Effector memory CD4-positive, alpha-beta T cell (primary cell): ENCODE results near the gene C18orf63.

ENCODE experiments used
- DNase-seq, 3 donors: peaks; one replicate each; pipeline ENCODE4 v3.0.0-alpha.2; 2020
- H3K27ac ChIP-seq: 2 replicates; pipeline ENCODE4 v1.7.0; 2013; ENCODE audit warnings: mild to moderate bottlenecking, low read length, moderate library complexity; ENCODE audit not compliant: insufficient read depth, poor library complexity, severe bottlenecking
- H3K27me3 ChIP-seq: replicated peaks from 2 replicates; pipeline ENCODE4 v1.7.0; 2013; ENCODE audit warnings: mild to moderate bottlenecking, low read length; ENCODE audit not compliant: insufficient read depth, control insufficient read depth, poor library complexity, severe bottlenecking
- H3K36me3 ChIP-seq: 2 replicates; pipeline ENCODE4 v1.7.0; 2013; ENCODE audit warnings: mild to moderate bottlenecking, low read length, moderate library complexity; ENCODE audit not compliant: control insufficient read depth, insufficient read depth
- H3K4me1 ChIP-seq: 2 replicates; pipeline ENCODE4 v1.7.0; 2013; ENCODE audit warnings: low read length, mild to moderate bottlenecking; ENCODE audit not compliant: control insufficient read depth, insufficient read depth, poor library complexity, severe bottlenecking
- H3K4me3 ChIP-seq: 2 replicates; pipeline ENCODE4 v1.7.0; 2013; ENCODE audit warnings: low read length, low read depth, mild to moderate bottlenecking; ENCODE audit not compliant: insufficient read depth, poor library complexity, severe bottlenecking
- H3K9me3 ChIP-seq: 2 replicates; pipeline ENCODE4 v1.7.0; 2013; ENCODE audit warnings: mild to moderate bottlenecking, low read length, moderate library complexity; ENCODE audit not compliant: control insufficient read depth

C18orf63 gene

GRCh38 chr18:74342416-74343043, 26.9 kb downstream of the C18orf63 start:
- H3K4me1 ChIP-seq = no peaks in the 10 kb centered on the region
- H3K4me3 ChIP-seq = no peak overlapping the region
- no peak overlapping the region for H3K27ac ChIP-seq
- H3K36me3 ChIP-seq = no peaks in the 10 kb centered on the region
- DNase-seq = peak in 1 of 3 donors; percentile 15
- no peaks in the 10 kb centered on the region for H3K27me3 ChIP-seq
- no peaks in the 10 kb centered on the region for H3K9me3 ChIP-seq

DNA sequence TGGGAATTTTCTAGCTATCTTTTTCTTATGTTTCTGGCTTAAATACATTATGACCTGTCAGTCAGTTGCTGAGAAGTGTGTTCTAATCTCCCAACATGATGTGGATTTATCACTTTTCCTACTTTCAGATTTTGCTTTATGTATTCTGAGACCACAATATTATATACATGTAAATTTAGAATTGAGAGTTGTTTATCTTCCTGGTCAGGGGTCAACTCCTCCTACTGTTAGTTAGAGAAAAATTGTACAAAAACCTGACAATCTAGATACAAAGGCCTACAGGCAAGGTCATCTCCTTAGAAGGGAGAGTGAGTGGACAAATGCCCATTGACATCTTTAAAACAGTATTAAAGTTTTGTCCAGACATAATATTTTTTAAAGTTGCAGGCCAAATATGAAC, 30.6 kb downstream of the C18orf63 start:
- Histone ChIP-seq H3K9me3 (no peaks in the 10 kb centered on the region), H3K27me3 (no peaks in the 10 kb centered on the region), H3K4me1 (no peaks in the 10 kb centered on the region), H3K36me3 (no peaks in the 10 kb centered on the region), H3K27ac (no peak overlapping the region), H3K4me3 (no peak overlapping the region)
- DNase-seq = no peak

- Histone ChIP-seq H3K4me3 (no peak overlapping the region), H3K27ac (no peak overlapping the region), H3K27me3 (no peaks in the 10 kb centered on the region), H3K36me3 (no peaks in the 10 kb centered on the region), H3K4me1 (no peaks in the 10 kb centered on the region), H3K9me3 (no peaks in the 10 kb centered on the region)
- DNase-seq = no peak
These were observed 32.9 kb downstream of the C18orf63 start for GRCh38 chr18:74348581-74348980.

- Histone ChIP-seq H3K27ac (no peak overlapping the region), H3K4me3 (no peak overlapping the region), H3K36me3 (no peaks in the 10 kb centered on the region), H3K9me3 (no peaks in the 10 kb centered on the region), H3K4me1 (no peaks in the 10 kb centered on the region), H3K27me3 (no peaks in the 10 kb centered on the region)
- no peak for DNase-seq
These were observed 35.7 kb downstream of the C18orf63 start for GRCh38 chr18:74351354-74351753.

- H3K4me1 ChIP-seq = peaks cover 3% of the 10 kb centered on the region
- no peaks in the 10 kb centered on the region for H3K27me3 ChIP-seq
- no peak overlapping the region for H3K27ac ChIP-seq
- DNase-seq = peak; percentile 25 to 40 (median 29)
- no peaks in the 10 kb centered on the region for H3K36me3 ChIP-seq
- no peak overlapping the region for H3K4me3 ChIP-seq
- H3K9me3 ChIP-seq = no peaks in the 10 kb centered on the region
These were observed 37.6 kb downstream of the C18orf63 start for GRCh38 chr18:74353169-74353775.

GRCh38 chr18:74356959-74357358, 41.3 kb downstream of the C18orf63 start:
- no peaks in the 10 kb centered on the region for H3K36me3 ChIP-seq
- H3K27ac ChIP-seq = no peak overlapping the region
- no peak for DNase-seq
- no peak overlapping the region for H3K4me3 ChIP-seq
- no peaks in the 10 kb centered on the region for H3K9me3 ChIP-seq
- no peaks in the 10 kb centered on the region for H3K27me3 ChIP-seq
- peaks cover 3% of the 10 kb centered on the region for H3K4me1 ChIP-seq

- Histone ChIP-seq H3K36me3 (no peaks in the 10 kb centered on the region), H3K27ac (no peak overlapping the region), H3K4me1 (peaks cover 3% of the 10 kb centered on the region), H3K4me3 (no peak overlapping the region), H3K27me3 (no peaks in the 10 kb centered on the region), H3K9me3 (no peaks in the 10 kb centered on the region)
- DNase-seq = no peak
These were observed 45.4 kb downstream of the C18orf63 start for GRCh38 chr18:74360852-74361655.

GRCh38 chr18:74367905-74368304, 52.3 kb downstream of the C18orf63 start:
- H3K27ac ChIP-seq = no peak overlapping the region
- no peaks in the 10 kb centered on the region for H3K27me3 ChIP-seq
- H3K4me1 ChIP-seq = peaks cover 8% of the 10 kb centered on the region
- no peak overlapping the region for H3K4me3 ChIP-seq
- no peak for DNase-seq
- H3K9me3 ChIP-seq = no peaks in the 10 kb centered on the region
- H3K36me3 ChIP-seq = no peaks in the 10 kb centered on the region

DNA sequence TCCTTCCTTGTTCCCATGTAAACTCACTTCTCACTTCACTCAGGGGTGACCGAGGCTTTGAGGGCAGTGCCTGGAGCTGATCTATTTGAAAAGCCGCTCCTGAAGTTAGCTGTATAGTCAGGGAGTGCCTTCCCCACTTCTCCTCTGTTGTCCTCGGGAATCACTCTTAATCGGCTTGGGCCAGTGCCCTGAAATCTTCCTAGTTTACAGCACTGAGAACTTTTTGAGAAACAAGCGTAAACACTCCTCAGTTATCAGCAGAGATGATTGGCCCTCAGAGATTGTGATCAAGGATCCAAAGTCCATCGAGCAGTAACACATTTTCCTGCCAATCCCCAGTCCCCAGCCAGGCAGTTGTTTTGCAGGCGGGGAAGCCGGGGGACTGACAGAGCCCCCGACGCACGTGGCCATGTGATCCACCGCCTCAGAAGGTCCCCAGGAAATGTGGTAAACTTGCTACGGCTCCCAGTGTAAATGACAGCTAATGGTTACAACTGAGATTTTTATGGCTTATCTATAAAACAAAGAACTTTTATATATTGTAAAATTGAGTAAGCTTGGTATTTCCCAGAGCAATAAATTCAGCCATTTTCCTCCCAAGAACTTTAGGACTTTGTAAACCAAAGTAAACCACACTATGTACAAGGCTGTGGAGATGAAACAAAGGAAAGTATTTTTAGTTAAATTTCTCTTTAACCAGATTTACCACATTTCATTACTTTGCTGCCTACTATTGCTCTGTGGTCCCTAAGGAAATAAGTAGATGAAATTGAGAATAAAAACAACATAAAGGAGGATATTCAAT, 53.5 kb downstream of the C18orf63 start:
- Histone ChIP-seq H3K4me1 (peaks cover 18% of the 10 kb centered on the region), H3K4me3 (no peak overlapping the region), H3K9me3 (no peaks in the 10 kb centered on the region), H3K27ac (no peak overlapping the region), H3K36me3 (no peaks in the 10 kb centered on the region), H3K27me3 (no peaks in the 10 kb centered on the region)
- no peak for DNase-seq
